ENCODE results near the gene MYL12B.
A peak's percentile ranks its signal among the peaks of the same experiment; 100 is the strongest.

Gene MYL12B

DNA sequence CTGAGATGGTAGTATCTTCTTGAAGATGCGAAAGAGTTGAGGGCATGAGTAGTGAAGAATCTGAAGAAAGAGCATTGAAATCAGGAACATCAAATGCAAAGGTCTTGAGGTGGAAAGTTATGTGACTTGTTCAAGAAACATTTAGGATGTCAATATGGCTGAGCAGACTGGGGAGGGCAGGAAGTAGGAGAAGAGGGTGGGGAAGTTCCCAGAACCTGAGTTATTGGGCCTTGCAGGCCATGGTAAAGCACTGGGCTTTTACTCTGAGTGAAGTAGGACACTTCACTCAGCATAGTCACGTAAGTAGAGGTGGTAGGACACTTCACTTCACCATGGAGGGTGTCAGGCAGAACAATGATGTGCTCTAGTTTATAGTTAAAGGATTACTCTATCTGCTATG, 26.1 kb upstream of the MYL12B start:
- ATAC-seq: peak; percentile 28
- DNase-seq: no peak

DNA sequence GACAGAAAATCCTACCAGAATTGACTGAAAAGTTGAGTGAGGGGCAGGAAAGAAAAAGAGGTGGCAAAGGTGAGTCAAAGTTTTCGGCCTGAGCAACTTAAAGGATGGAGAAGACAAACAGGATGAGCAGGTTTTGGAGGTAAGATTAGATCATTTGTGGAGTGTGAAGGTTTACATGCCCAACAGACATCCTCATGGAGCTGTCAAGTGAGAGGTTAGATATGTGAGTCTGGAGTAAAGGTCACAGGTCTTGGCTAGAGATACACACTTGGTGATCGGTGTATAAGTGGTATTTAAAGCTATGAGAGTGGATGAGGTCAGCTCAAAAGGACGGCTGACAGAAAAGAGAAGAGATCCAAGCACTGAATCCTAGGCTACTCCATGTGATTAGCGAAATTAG, 25.5 kb upstream of the MYL12B start:
- no peak for DNase-seq
- no peak for ATAC-seq

DNA sequence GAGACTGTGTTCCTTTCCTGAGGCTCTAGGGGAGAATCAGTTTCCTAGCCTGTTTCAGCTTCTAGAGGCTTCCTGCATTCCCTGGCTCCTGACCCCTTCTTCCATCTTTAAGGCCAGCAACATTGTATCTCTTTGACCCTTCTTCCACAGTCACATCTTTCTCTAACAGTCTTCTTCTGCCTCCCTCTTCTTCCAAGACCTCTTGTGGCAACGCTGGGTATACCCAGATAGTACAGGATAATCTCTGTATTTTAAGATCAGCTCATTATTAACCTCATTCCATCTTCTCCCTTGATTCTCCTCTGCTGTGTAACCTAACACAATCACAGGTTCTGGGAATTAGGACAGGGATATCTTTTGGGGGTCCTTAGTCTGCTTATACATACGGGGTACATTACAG, 23.2 kb upstream of the MYL12B start:
- DNase-seq (no peak), ATAC-seq (no peak)

DNA sequence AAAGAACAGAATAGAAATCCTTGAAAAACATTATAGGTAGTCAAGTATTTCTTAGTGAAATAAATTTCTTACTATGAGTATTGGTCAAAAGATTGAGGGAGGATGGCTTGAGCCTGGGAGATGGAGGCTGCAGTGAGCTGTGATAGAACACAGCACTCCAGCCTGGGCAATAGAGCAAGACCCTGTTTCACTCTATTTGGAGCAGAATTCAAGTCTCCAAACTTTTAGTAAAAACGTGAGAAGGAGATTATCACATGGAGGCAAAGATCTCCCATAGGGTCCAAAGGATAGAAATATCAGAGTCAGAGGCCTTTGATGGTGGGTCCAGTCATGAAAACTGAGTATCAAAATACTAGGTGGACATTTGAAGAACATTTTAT, 16.8 kb upstream of the MYL12B start:
- ATAC-seq (no peak), DNase-seq (no peak)

DNA sequence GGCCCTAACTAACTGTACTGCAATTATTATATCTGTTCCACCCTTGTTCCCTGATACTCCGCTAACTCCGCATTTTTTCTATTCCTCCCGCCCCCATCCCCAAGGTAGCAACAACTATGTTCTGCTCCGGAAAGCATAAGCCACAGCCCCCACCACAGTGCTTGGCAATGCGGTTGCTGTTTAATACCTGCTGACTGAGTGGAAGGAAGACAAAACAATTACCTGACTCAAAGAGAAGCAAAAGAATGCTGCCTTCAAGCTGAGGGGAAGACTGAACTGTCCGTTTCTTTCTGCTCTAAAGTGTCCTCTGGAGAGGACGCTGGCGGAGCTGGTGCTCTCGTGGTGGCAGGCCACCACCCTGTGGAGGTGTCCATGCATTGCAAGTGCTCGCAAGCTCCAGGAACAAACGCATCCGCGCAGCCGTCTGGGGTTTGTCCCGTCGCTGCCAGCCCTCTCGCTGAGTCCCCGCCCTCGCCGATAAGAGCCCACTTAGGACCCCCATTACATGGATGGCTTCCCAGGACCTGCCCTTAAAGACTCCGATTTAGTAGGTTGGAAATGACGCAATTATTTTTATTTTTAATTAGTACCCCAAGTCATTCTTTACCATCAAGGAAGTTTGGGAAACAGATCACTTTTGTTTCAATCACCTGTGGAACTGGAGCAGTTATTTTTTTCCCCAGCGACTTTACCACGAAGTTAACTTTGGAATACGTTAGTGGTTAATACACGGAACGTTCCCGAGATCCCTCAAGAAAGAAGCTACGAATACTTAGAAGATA, 15.9 kb upstream of the MYL12B start:
- DNase-seq: peak; percentile 84
- peak; percentile 59 for ATAC-seq

DNA sequence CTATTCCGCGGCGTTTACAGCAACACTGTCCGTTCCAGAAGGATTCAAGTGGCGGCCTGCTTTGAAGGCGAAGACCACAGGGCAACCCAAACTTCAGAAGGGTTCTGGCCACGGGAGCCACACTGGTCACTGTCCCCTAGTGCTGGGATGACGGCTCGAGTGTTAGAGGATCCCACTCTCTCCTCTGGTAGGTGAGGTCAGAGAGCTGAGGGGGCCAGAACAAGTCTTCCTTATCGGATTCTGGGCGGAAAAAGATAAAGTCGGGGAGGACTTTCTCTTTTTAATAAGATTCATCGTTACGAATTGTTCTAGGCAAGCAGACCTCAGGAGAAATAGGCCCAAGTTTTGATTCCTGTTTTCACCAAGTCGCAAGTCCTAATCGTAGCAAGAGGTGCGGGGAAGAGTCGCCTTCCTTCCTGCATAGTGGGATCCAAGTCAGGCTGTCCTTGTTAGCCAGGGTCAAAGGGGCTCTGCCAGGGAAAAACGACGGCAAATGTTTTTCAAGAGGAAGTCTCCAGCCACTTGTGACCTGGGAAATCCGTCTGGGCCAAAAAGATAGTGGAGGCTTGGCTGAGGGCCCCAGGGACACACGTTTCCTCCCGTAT, 15.2 kb upstream of the MYL12B start:
- no peak for ATAC-seq
- DNase-seq: peak; percentile 36

DNA sequence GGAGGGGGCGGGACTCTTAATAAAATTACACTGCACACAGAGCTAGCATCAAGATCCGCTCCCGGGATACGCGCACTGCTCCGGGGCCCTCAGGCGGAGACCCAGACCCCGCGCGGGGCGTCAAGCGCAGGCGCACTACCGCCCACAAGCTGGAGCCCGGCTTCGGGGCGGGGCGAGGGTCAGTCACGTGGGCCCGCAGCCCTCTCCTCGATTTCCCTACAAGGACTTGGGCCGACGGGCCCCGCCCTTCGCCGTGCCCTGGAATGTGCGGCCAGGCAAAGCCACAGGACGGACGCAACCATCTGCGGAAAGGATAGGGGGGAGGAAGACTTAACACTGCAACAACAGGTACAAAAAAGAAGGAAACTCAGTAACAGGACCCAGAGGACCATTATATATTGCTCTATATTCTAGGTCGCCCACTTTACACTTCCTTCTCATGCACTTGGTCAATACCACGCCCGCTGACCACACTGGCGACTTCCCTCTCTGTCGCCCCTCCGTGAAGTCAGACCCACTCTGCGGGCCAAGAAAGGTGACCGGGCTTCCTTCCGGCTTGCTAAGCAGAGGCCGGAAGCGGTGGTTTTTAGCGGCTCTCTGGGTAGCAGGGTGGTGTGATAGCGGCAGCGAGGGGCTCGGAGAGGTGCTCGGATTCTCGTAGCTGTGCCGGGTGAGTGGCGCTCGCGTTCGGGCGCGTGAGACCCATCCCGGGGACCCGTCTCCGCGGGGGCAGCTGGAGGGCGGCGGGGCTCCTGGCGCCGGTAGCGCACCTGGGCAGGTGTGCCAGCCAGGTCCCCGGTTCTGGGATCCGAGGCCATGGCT, 14.5 kb upstream of the MYL12B start, which contains the start of gene MYL12A:
MYL12A (plus strand) TSS at position 562 of the 822 bp plus-strand sequence. CDS start 5,447 bp downstream, outside the sequence.
- ATAC-seq (peak; percentile 83), DNase-seq (peak; percentile 98)

DNA sequence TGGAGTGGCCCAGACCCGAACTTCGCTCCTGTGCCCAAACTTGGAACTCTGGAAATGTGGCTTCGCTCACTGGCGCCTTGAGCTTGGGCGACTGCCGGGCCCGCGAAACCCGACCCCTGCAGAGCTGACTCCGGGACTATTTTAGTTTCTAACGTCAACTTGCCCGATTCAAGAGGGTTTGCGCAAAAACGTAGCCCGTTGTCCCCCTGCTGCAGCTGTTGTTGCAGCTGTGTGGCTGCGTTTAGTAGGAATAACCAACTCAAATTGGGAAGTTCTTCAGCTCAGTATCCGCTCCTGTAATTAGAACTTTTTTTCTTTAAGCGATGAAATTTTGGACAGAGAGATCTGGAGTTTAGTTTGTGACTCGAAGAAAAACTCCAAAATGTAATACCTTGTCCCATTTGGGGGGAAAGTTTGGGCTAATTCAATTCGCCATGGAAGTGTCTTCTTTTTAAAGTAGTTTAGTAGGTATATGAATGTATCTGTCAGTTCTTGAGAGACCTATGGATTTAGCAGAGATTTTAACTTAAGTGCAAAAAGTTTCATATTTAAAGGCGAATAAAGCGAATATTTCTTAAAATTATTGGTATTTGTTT, 13.8 kb upstream of the MYL12B start:
- DNase-seq (no peak), ATAC-seq (no peak)

DNA sequence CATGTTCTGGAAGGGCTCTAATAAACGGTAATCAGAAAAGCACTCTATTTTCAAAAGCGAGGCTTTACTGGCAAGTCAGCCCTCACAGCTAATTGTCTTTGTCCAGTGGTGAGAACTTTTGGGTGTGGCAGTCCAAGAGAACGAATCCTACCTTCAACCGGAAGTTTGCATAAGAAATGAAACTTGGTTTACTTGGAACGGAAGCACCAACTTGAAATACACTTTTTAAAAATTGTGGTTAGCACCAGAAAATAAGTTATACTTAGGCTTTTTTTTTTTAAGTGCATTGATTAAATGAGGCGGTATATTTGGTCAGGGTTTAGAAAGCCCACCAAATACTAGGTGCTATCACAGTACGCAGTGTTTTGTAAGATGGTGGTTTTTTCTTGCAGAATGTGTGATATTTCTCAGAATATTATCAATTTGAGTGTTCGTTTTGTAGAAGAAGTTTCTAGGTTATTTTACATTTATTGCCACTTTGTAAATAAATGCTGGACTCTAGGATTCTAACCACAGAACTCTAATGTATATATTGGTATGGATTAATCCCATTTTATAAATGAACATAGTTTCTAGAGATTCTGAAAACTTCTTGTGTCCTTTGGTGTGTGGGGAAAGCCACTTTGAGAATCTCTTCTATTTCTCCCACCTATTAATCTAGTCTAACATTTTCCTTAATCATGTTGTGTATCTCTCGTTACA, 13.1 kb upstream of the MYL12B start:
- ATAC-seq (no peak), DNase-seq (no peak)

DNA sequence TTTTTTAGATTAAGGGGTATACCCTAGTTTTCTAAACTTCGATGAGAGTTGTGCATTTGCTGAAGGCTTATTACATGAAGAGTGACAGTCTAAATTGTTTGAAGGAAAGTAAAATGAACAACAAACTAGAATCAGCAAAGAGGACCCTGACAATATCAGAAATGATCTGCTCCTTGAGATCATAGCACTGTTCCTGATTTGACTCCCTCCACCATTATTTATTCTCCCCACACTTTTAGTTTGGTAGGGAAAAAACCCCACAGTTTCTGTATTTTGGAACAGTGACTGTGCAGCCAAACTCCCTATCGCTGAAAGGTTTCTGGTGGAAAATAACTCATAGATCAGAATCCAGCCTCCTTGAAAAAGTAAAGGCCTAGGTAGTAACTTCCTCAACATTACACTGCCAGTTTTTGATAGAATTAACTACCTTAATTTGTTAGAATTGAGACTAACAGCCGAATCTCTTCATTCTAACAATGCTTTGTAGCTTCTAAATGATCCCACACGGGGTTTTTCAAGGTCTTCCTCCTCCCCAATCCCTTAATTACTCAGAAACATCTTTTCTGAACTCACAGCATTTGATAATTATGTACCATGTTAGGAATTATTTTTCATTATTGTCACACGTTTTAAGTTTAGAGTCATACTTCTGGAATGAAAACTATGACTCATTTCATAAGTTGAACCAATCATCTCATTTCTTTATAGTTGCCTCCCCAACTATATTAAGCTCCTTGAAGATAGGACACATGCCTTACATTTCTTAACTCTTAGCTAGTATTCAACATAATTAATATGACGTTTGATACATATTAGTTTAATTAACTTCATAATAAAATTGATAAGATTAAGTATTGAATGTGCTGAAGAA, 11.5 kb upstream of the MYL12B start:
- ATAC-seq: no peak

DNA sequence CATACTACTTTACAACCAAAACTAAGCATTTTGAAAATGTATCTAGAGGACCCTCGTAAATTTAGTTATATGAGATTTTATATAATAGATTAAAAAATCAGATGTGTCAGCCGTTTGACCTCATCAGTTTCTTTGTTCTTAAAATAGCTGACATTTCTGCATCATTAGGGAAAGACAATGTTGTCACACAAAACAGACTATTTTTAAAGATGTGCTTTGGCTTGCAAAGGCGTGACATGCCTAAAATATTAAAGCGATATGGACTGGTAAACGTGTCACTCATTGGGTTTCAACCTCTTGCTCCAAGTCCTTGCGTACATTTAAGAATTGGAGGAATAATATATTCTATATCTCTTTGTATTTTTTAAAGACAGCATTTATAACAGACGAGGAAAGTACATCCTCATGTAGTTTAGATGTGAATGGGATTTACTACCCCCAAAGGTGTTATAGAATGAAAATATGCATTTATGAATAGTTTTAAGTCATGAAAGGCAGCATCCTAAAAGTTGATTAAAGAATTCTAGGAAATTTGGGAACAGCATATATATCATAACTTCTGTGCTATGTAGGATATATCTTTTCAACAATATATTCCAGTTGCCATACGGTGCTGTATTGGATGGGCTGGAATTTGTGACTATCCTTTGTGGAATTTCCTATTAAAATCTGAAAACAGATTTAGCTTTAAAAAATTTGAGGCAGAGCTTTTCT, 10.5 kb upstream of the MYL12B start:
- ATAC-seq (no peak), DNase-seq (no peak)

More for the DNA sequence above, 11.5 kb upstream of the MYL12B start:
- no peak for DNase-seq

DNA sequence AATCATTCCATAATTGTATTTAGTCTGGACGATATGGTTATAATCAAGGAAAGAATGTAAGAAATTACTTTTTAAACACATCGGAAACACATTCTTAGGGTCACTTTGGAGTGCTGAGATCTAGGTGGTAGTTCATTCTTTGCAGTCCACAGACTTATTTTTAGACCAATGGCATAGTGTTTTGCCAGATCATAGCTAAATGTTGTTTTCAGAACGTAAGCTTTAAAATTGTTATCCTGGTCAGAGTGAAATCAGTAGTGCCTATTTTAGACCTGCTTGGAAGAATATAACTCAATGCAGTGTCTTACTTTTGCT, 10.0 kb upstream of the MYL12B start:
- DNase-seq (no peak), ATAC-seq (no peak)

DNA sequence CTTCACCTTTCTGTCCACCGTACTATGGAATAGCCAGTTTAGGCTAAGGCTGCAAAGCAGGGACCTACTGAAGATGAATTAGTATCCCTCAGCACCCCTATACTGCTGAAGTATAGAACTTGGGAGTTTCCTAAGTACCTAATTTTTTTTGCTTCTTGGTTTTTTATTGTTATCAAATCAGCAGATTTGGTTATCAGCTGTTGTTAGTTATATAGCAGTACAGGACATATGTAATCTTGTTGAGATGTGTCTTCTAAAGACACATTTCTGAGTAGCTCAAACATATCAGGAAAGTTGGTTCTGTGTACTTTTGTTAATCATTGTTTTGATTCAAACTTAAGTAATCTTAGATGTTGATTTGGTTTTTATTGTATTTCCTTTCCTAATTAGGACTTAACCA, 9.1 kb upstream of the MYL12B start:
- DNase-seq: no peak
- no peak for ATAC-seq

DNA sequence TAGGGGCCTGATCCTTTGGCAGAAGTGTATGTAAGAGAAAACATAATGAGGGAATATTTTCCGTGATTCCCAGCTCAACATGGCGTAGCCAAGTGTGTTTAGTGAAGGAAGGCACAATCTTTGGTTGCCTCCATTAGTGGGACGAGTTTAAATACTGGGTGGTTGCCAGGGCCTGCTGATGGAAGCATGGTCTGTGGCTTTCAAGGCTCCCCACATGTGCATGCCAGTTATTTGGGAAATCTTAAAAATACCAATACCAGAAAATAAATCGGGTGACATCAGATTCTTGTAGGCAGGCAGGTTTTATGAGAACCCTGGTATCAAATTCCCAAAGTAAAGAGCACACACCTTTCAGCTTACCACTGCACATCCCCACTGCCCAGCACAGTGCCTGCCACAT, 7.2 kb upstream of the MYL12B start:
- no peak for ATAC-seq
- DNase-seq: no peak

DNA sequence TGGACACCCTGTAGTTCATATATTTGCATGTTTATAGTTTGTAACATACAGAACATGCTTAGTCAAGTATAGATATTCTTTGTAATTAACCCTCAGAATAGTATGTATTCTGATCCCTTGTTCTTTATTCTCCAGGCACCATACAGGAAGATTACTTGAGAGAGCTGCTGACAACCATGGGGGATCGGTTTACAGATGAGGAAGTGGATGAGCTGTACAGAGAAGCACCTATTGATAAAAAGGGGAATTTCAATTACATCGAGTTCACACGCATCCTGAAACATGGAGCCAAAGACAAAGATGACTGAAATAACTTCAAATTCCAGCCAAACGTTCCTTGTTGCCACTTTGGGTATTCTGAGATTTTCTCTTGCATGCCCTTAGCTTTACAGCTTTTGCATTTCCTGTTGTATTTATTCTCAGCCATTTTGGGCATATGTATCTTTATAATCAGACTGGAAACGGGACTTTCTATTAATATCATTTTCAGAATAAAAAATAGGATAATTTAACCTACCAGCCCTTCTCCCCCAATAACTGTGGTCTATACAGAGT, 6.2 kb upstream of the MYL12B start:
- ATAC-seq: no peak
- no peak for DNase-seq

DNA sequence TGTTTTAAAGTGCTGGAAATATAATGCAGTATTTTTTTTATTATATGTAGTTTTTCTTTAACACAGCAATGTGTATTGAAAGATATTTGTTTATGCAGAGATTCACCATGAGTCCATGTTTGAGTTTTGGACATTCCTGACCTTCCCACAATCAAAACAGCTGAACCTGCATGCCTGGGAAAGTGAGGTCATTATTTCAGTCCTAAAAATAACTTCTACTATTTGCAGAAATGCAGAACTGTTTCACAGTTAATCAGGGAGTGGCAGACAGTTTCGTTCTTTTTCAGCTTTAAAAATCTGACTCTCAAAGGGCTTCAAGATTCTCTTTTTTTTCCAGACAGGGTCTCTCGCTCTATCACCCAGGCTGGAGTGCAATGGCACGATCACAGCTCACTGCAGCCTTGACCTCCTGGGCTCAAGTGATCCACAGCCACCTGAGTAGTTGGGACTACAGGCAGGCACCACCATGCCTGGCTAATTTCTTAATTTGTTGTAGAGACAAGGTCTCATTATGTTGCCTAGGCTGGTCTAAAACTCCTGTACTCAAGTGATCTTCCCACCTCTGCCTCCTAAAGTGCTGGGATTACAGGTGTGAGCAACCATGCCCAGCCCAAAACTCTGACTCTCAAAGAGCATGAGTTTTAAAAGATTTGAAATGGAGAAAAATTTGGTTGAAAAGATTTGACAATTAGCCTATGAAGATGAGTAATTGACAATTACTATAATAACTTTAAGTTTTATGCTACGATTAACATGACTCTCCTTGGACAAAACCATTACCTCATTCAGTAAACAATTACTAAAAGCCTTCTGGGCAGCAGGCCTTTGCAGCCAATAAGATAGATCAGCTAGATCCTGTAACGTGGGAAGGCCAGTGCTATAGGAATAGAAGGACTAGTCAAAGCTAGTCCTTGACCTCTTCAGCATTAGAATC, 5.0 kb upstream of the MYL12B start:
- ATAC-seq: no peak
- DNase-seq: no peak

DNA sequence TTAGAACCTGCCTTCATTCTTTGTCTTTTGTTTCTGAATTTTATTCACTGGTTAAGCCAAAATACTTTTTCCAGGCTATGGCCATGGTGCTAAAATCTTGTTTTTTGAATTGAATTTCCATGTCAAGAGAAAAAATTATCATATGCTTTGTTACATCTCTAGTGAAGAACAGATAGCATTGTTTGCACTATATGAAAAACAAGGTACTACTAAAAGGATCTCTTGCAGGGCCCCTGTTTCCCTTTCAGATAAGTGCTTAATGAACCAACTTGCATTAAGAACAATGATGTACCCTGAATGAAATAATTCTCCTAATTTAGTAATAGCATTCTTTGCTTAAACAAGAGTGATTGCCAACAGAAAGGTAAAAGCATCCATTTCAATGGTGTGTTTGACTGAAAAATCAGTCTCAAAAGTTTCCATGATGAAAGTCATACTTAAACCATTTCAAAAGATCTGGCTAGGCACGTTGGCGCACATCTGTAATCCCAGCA, 4.3 kb upstream of the MYL12B start:
- ATAC-seq (no peak), DNase-seq (no peak)

DNA sequence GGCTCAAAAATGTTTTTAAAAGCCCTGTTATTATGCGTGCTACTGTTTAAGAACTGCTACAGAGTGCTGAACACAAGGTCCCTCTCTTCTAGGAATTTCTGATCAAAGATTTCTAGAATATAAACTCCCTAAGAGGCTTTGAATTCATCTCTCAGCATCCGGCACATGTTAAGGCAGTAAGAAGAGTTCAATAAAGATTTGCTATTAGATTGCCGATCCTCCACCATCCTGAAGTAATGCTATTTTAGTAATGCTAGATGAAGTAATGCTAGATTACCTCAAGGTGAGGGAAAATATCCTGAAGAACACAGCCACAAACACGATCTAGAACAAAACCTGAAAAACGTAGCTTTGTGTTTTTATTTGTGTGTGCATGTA, 949 bp upstream of the MYL12B start:
- ATAC-seq: no peak

More for the DNA sequence above, 949 bp upstream of the MYL12B start:
- no peak for DNase-seq

Data from stimulated activated naive CD8-positive, alpha-beta T cell treated with anti-CD3 and anti-CD28 coated beads, Interleukin-15, Interleukin-2, amounts not matched to agents 100 U/mL and 50 U/mL, for 24 hours (primary cell).